WTC11 (cell line): ENCODE results near the gene GPR156. TPM values are rescaled to one million over a fixed set of nuclear protein-coding genes. Genes with fewer than 3 reads are reported as not detected.
A peak's percentile ranks its signal among the peaks of the same experiment; 100 is the strongest.

ENCODE experiments used
- ATAC-seq: fragments of 200-7000 bp; cut with Tn5 transposase; 2 replicates; pipeline ENCODE4 v1.10.0; 2021; ENCODE audit warnings: mild to moderate bottlenecking, moderate library complexity
- CTCF ChIA-PET: fragments of 300-600 bp; sonication (Branson Sonifier 250); formaldehyde crosslinking; loops from one replicate; lab custom pipeline; 2021; ENCODE audit warnings: antibody characterized with exemption; lab: Charles Lee
- POLR2A ChIA-PET: fragments of 350-600 bp; sonication (Branson Sonifier 250); formaldehyde crosslinking; loops from one replicate; lab custom pipeline; 2021; ENCODE audit warnings: antibody characterized with exemption; lab: Charles Lee
- DNase-seq: peaks from one replicate; pipeline ENCODE4 v3.0.0; 2021; ENCODE audit warnings: low spot score
- H3K27ac Mint-ChIP-seq: 2 replicates; pipeline ENCODE4 v1.8.0; 2021; ENCODE audit warnings: mixed read lengths
- H3K27me3 Mint-ChIP-seq: 2 replicates; pipeline ENCODE4 v1.8.0; 2021; ENCODE audit warnings: low read depth, mild to moderate bottlenecking, moderate library complexity, mixed read lengths
- H3K36me3 Mint-ChIP-seq: 2 replicates; pipeline ENCODE4 v1.8.0; 2021; ENCODE audit warnings: mixed read lengths
- H3K4me1 Mint-ChIP-seq: 2 replicates; pipeline ENCODE4 v1.8.0; 2022; ENCODE audit warnings: mixed read lengths
- H3K4me3 Mint-ChIP-seq: 2 replicates; pipeline ENCODE4 v1.8.0; 2021; ENCODE audit warnings: mild to moderate bottlenecking, moderate library complexity, mixed read lengths
- H3K9me3 Mint-ChIP-seq: 2 replicates; pipeline ENCODE4 v1.8.0; 2021; ENCODE audit warnings: mixed read lengths
- CTCF ChIP-seq: fragments of 200-600 bp; IDR thresholded peaks from 2 replicates; pipeline ENCODE4 v1.8.0; 2022; ENCODE audit warnings: antibody characterized with exemption
- ELF4 ChIP-seq: sonication (generic); formaldehyde crosslinking; IDR thresholded peaks from 2 replicates; pipeline ENCODE4 v1.8.1; 2022; ENCODE audit warnings: low read depth, mild to moderate bottlenecking, moderate library complexity, missing genetic modification reagents
- ETV6 ChIP-seq: sonication (generic); formaldehyde crosslinking; IDR thresholded peaks from 2 replicates; pipeline ENCODE4 v1.8.1; 2022; ENCODE audit warnings: mild to moderate bottlenecking, missing genetic modification reagents
- GABPB1 ChIP-seq: sonication (generic); formaldehyde crosslinking; IDR thresholded peaks from 2 replicates; pipeline ENCODE4 v1.8.1; 2023; ENCODE audit warnings: mild to moderate bottlenecking, missing genetic modification reagents
- HMGA2 ChIP-seq: fragments of 250-450 bp; sonication (Bioruptor Pico); IDR thresholded peaks from 2 replicates; pipeline ENCODE4 v1.4.0; 2021; ENCODE audit warnings: mild to moderate bottlenecking, moderate library complexity
- MXD4 ChIP-seq: fragments of 250-450 bp; sonication (Bioruptor Pico); IDR thresholded peaks from 2 replicates; pipeline ENCODE4 v1.8.0; 2021; ENCODE audit warnings: mild to moderate bottlenecking, moderate library complexity, borderline replicate concordance
- NFYB ChIP-seq: sonication (generic); formaldehyde crosslinking; conservative IDR thresholded peaks from 2 replicates; pipeline ENCODE4 v1.8.0; 2022; ENCODE audit warnings: low read depth, missing genetic modification reagents
- NR2C2 ChIP-seq: sonication (generic); formaldehyde crosslinking; IDR thresholded peaks from 2 replicates; pipeline ENCODE4 v1.8.0; 2022; ENCODE audit warnings: mild to moderate bottlenecking, missing genetic modification reagents
- NR3C1 ChIP-seq: sonication (generic); formaldehyde crosslinking; conservative IDR thresholded peaks from 2 replicates; pipeline ENCODE4 v1.8.1; 2023; ENCODE audit warnings: low read depth, mild to moderate bottlenecking, missing genetic modification reagents
- ZNF263 ChIP-seq: sonication (generic); formaldehyde crosslinking; IDR thresholded peaks from 2 replicates; pipeline ENCODE4 v1.8.1; 2022; ENCODE audit warnings: low read depth, mild to moderate bottlenecking, moderate library complexity, missing genetic modification reagents
- total RNA-seq: library from RNA; stranded (reverse); gene quantifications from 3 replicates; pipeline ENCODE4 v1.2.3, GENCODE V29; 2021
- TF ChIP-seq, protein P1 (sequence below): fragments of 250-450 bp; sonication (Bioruptor Pico); IDR thresholded peaks from 2 replicates; pipeline ENCODE4 v2.1.2; 2022; ENCODE audit warnings: mild to moderate bottlenecking, moderate library complexity
- TF ChIP-seq, protein P2 (sequence below): sonication (generic); formaldehyde crosslinking; conservative IDR thresholded peaks from 2 replicates; pipeline ENCODE4 v1.8.1; 2022; ENCODE audit warnings: mild to moderate bottlenecking, missing genetic modification reagents
- TF ChIP-seq, protein P3 (sequence below): fragments of 250-450 bp; sonication (Bioruptor Pico); IDR thresholded peaks from 2 replicates; pipeline ENCODE4 v1.9.0; 2021; ENCODE audit warnings: mild to moderate bottlenecking
- TF ChIP-seq, protein P4 (sequence below): sonication (generic); formaldehyde crosslinking; IDR thresholded peaks from 2 replicates; pipeline ENCODE4 v1.8.0; 2023; ENCODE audit warnings: missing genetic modification reagents, mild to moderate bottlenecking, borderline replicate concordance

GPR156 gene
- total RNA-seq, 1 experiment from 2014 or later, result 0.72 TPM

DNA sequence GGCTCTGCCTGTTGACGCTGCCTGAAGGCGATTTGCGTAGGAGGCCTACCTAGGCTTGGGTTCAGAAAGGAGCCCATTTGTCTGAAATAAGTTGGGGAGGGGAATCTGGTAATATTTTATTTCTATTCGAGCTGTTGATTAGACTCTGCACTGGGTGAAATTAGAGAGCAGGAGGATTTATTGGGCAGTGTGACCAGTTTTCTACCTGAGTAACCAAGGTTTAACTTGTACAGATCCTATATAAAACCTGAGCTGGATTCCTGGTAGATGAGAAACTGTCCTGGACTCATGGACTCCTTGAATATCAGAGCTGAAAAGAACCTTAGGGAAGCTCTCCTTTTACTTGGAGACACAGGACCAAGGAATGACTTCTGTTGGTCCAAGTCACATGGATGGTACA is 19.6 kb upstream of the GPR156 start:
- Mint-ChIP-seq H3K27me3 (no peaks in the 10 kb centered on the region), H3K27ac (no peak overlapping the region), H3K4me1 (no peaks in the 10 kb centered on the region), H3K36me3 (no peaks in the 10 kb centered on the region), H3K4me3 (no peak overlapping the region), H3K9me3 (peaks cover 5% of the 10 kb centered on the region)
- DNase-seq (no peak), ATAC-seq (no peak)
- CTCF ChIA-PET, result no interaction called here
- POLR2A ChIA-PET, result no interaction called here
- TF ChIP-seq, protein P1, sequence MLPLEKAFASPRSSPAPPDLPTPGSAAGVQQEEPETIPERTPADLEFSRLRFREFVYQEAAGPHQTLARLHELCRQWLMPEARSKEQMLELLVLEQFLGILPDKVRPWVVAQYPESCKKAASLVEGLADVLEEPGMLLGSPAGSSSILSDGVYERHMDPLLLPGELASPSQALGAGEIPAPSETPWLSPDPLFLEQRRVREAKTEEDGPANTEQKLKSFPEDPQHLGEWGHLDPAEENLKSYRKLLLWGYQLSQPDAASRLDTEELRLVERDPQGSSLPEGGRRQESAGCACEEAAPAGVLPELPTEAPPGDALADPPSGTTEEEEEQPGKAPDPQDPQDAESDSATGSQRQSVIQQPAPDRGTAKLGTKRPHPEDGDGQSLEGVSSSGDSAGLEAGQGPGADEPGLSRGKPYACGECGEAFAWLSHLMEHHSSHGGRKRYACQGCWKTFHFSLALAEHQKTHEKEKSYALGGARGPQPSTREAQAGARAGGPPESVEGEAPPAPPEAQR (CRISPR knock-in tag), result no peak

DNA sequence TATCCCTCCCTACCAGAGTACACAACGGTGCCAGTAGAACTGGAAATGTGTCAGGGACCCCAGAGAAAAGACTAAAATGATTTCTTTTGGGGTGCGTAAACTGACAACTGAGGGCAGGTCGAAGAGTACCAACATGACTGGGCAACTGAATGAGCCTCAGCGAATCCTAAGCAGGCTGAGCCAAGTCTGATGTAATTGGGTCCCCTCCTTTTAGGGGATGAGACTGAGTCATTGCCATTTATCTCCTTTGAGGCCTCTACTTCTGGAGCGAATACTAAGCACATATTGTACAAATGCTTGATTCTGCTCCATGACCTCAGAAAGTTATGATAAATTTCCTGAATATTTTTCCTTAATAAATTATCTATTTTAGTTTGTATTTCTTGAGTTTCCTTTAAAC is 17.3 kb upstream of the GPR156 start:
- Mint-ChIP-seq H3K27me3 (peaks cover 2% of the 10 kb centered on the region; the same call in 1 of the 2 replicates), H3K9me3 (peaks cover 3% of the 10 kb centered on the region), H3K4me1 (no peaks in the 10 kb centered on the region), H3K27ac (no peak overlapping the region)
- POLR2A ChIA-PET, result no interaction called here
- TF ChIP-seq HMGA2 (CRISPR knock-in tag) (no peak), CTCF (no peak), ELF4 (CRISPR knock-in tag) (no peak)
- TF ChIP-seq, protein P2, sequence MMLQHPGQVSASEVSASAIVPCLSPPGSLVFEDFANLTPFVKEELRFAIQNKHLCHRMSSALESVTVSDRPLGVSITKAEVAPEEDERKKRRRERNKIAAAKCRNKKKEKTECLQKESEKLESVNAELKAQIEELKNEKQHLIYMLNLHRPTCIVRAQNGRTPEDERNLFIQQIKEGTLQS, result no peak
- TF ChIP-seq, all 79 proteins: peak for 0
- no peak for DNase-seq
- CTCF ChIA-PET, result no interaction called here
- no peak overlapping the region for H3K4me3 Mint-ChIP-seq
- no peaks in the 10 kb centered on the region for H3K36me3 Mint-ChIP-seq
- peak; percentile 20; the same call in 1 of the 2 replicates for ATAC-seq

- ATAC-seq (no peak), DNase-seq (no peak)
- H3K27me3 Mint-ChIP-seq, result peaks cover 2% of the 10 kb centered on the region; the same call in 1 of the 2 replicates
- H3K36me3 Mint-ChIP-seq, result no peaks in the 10 kb centered on the region
- no peaks in the 10 kb centered on the region for H3K9me3 Mint-ChIP-seq
- H3K4me1 Mint-ChIP-seq, result no peaks in the 10 kb centered on the region
- ChIA-PET POLR2A (no interaction called here), CTCF (interaction anchor here (2.0 kb wide), 1 partner anchor 116 kb away, joined by 6 read pairs; no protein-coding TSS in a partner anchor)
- TF ChIP-seq, protein P3, sequence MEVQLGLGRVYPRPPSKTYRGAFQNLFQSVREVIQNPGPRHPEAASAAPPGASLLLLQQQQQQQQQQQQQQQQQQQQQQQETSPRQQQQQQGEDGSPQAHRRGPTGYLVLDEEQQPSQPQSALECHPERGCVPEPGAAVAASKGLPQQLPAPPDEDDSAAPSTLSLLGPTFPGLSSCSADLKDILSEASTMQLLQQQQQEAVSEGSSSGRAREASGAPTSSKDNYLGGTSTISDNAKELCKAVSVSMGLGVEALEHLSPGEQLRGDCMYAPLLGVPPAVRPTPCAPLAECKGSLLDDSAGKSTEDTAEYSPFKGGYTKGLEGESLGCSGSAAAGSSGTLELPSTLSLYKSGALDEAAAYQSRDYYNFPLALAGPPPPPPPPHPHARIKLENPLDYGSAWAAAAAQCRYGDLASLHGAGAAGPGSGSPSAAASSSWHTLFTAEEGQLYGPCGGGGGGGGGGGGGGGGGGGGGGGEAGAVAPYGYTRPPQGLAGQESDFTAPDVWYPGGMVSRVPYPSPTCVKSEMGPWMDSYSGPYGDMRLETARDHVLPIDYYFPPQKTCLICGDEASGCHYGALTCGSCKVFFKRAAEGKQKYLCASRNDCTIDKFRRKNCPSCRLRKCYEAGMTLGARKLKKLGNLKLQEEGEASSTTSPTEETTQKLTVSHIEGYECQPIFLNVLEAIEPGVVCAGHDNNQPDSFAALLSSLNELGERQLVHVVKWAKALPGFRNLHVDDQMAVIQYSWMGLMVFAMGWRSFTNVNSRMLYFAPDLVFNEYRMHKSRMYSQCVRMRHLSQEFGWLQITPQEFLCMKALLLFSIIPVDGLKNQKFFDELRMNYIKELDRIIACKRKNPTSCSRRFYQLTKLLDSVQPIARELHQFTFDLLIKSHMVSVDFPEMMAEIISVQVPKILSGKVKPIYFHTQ (CRISPR knock-in tag), result no peak
- no peak for TF ChIP-seq NFYB (CRISPR knock-in tag)
- no peak for TF ChIP-seq ETV6 (CRISPR knock-in tag)
- no peak for TF ChIP-seq ZNF263
- no peak overlapping the region for H3K27ac Mint-ChIP-seq
- H3K4me3 Mint-ChIP-seq, result no peak overlapping the region
Observed at GRCh38 chr3:120300971-120301370, 15.9 kb upstream of the GPR156 start.

DNA sequence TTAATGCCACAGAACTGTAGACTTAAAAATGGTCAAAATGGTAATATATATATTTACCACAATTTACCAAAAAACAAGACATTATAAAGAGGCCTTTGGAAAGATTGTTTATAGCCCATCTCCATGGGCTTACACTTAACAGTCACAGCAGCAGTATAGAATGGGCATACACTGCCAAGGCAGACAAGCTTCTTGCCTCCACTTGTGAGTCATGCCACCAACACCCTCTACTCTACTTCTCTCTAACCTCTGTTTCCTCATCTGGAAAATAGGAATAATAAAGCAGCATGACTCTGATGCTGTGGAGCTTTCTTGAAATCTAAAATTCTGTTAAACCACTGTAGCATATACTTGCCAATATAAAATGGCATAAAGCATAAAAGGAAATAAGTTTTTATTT is 14.4 kb upstream of the GPR156 start:
- ChIA-PET CTCF (no interaction called here), POLR2A (no interaction called here)
- no peaks in the 10 kb centered on the region for H3K36me3 Mint-ChIP-seq
- TF ChIP-seq, protein P4, sequence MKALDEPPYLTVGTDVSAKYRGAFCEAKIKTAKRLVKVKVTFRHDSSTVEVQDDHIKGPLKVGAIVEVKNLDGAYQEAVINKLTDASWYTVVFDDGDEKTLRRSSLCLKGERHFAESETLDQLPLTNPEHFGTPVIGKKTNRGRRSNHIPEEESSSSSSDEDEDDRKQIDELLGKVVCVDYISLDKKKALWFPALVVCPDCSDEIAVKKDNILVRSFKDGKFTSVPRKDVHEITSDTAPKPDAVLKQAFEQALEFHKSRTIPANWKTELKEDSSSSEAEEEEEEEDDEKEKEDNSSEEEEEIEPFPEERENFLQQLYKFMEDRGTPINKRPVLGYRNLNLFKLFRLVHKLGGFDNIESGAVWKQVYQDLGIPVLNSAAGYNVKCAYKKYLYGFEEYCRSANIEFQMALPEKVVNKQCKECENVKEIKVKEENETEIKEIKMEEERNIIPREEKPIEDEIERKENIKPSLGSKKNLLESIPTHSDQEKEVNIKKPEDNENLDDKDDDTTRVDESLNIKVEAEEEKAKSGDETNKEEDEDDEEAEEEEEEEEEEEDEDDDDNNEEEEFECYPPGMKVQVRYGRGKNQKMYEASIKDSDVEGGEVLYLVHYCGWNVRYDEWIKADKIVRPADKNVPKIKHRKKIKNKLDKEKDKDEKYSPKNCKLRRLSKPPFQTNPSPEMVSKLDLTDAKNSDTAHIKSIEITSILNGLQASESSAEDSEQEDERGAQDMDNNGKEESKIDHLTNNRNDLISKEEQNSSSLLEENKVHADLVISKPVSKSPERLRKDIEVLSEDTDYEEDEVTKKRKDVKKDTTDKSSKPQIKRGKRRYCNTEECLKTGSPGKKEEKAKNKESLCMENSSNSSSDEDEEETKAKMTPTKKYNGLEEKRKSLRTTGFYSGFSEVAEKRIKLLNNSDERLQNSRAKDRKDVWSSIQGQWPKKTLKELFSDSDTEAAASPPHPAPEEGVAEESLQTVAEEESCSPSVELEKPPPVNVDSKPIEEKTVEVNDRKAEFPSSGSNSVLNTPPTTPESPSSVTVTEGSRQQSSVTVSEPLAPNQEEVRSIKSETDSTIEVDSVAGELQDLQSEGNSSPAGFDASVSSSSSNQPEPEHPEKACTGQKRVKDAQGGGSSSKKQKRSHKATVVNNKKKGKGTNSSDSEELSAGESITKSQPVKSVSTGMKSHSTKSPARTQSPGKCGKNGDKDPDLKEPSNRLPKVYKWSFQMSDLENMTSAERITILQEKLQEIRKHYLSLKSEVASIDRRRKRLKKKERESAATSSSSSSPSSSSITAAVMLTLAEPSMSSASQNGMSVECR (CRISPR knock-in tag), result no peak
- TF ChIP-seq GABPB1 (CRISPR knock-in tag) (no peak), NR3C1 (CRISPR knock-in tag) (no peak), MXD4 (CRISPR knock-in tag) (no peak), NR2C2 (CRISPR knock-in tag) (no peak)
- DNase-seq (no peak), ATAC-seq (no peak)
- H3K27ac Mint-ChIP-seq, result no peak overlapping the region
- no peak overlapping the region for H3K4me3 Mint-ChIP-seq
- H3K4me1 Mint-ChIP-seq, result no peaks in the 10 kb centered on the region
- peaks cover 3% of the 10 kb centered on the region for H3K9me3 Mint-ChIP-seq
- H3K27me3 Mint-ChIP-seq, result peaks cover 4% of the 10 kb centered on the region; the same call in 1 of the 2 replicates
